Middle frontal gyrus (tissue), 1 donor: ENCODE results near the gene SENP6.
"Not testable (repeated sequence)": the region's sequence is repeated elsewhere in the genome, so short reads cannot be mapped to it uniquely, and the experiment has no call there.

ENCODE experiments used
- DNase-seq: peaks from one replicate; pipeline ENCODE4 v3.0.0-alpha.2; 2015; ENCODE audit warnings: low spot score; ENCODE audit errors: extremely low spot score

Gene SENP6

GRCh38 chr6:75601304-75602245 is at the start of gene SENP6:
Gene SENP6, plus strand, starts transcription at chr6:75601880. Its CDS starts 645 bp downstream, at chr6:75602525.
- peak; percentile 52 for DNase-seq

- no peak for DNase-seq
Measured at GRCh38 chr6:75556240-75556639, 45.4 kb upstream of the SENP6 start.

GRCh38 chr6:75557068-75557467 is 44.6 kb upstream of the SENP6 start:
- DNase-seq = no peak

GRCh38 chr6:75563032-75563431 is 38.6 kb upstream of the SENP6 start:
- no peak for DNase-seq

- DNase-seq = no peak
Measured at GRCh38 chr6:75566137-75566767, 35.4 kb upstream of the SENP6 start.

GRCh38 chr6:75568100-75568499 is 33.6 kb upstream of the SENP6 start:
- DNase-seq = no peak

GRCh38 chr6:75568965-75569364 is 32.7 kb upstream of the SENP6 start:
- no peak for DNase-seq

GRCh38 chr6:75570671-75571070 is 31.0 kb upstream of the SENP6 start:
- not testable (repeated sequence) for DNase-seq

GRCh38 chr6:75572072-75572471 is 29.6 kb upstream of the SENP6 start:
- DNase-seq = no peak

- DNase-seq = no peak
Measured at GRCh38 chr6:75579951-75580350, 21.7 kb upstream of the SENP6 start.

GRCh38 chr6:75581231-75581630 is 20.4 kb upstream of the SENP6 start:
- DNase-seq = no peak

GRCh38 chr6:75584552-75584951 is 17.1 kb upstream of the SENP6 start:
- not testable (repeated sequence) for DNase-seq

GRCh38 chr6:75588948-75589347 is 12.7 kb upstream of the SENP6 start:
- DNase-seq = no peak

GRCh38 chr6:75590370-75590769 is 11.3 kb upstream of the SENP6 start:
- no peak for DNase-seq

GRCh38 chr6:75596380-75596779 is 5.3 kb upstream of the SENP6 start:
- DNase-seq = not testable (repeated sequence)

- no peak for DNase-seq
Measured at GRCh38 chr6:75600768-75601167, 912 bp upstream of the SENP6 start.

- no peak for DNase-seq
Measured at GRCh38 chr6:75602246-75603105, 796 bp downstream of the SENP6 start.

- DNase-seq = no peak
Measured at GRCh38 chr6:75603106-75603420, 1.4 kb downstream of the SENP6 start.

GRCh38 chr6:75604294-75604693 is 2.6 kb downstream of the SENP6 start:
- DNase-seq = no peak

- no peak for DNase-seq
Measured at GRCh38 chr6:75605635-75606034, 4.0 kb downstream of the SENP6 start.

GRCh38 chr6:75608304-75608703 is 6.6 kb downstream of the SENP6 start:
- no peak for DNase-seq
